ENCODE results near the gene RGS12.

GRCh38 chr4:3250956-3251690, 41.7 kb upstream of the RGS12 start:
- TF ChIP-seq, protein P1, sequence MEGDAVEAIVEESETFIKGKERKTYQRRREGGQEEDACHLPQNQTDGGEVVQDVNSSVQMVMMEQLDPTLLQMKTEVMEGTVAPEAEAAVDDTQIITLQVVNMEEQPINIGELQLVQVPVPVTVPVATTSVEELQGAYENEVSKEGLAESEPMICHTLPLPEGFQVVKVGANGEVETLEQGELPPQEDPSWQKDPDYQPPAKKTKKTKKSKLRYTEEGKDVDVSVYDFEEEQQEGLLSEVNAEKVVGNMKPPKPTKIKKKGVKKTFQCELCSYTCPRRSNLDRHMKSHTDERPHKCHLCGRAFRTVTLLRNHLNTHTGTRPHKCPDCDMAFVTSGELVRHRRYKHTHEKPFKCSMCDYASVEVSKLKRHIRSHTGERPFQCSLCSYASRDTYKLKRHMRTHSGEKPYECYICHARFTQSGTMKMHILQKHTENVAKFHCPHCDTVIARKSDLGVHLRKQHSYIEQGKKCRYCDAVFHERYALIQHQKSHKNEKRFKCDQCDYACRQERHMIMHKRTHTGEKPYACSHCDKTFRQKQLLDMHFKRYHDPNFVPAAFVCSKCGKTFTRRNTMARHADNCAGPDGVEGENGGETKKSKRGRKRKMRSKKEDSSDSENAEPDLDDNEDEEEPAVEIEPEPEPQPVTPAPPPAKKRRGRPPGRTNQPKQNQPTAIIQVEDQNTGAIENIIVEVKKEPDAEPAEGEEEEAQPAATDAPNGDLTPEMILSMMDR (conservative IDR thresholded peaks at IDR 0.05; ENCODE audit: low read depth in 2 of 2), result no peak
- TF ChIP-seq, protein P2, sequence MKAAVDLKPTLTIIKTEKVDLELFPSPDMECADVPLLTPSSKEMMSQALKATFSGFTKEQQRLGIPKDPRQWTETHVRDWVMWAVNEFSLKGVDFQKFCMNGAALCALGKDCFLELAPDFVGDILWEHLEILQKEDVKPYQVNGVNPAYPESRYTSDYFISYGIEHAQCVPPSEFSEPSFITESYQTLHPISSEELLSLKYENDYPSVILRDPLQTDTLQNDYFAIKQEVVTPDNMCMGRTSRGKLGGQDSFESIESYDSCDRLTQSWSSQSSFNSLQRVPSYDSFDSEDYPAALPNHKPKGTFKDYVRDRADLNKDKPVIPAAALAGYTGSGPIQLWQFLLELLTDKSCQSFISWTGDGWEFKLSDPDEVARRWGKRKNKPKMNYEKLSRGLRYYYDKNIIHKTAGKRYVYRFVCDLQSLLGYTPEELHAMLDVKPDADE (IDR thresholded peaks at IDR 0.05), result no peak
- TF ChIP-seq ZNF331 (CRISPR knock-in tag; IDR thresholded peaks at IDR 0.05; ENCODE audit: low read depth), result no peak
- no peak for TF ChIP-seq EZH2 (IDR thresholded peaks at IDR 0.05; ENCODE audit: low read depth, unreplicated experiment)
- TF ChIP-seq NANOG (IDR thresholded peaks at IDR 0.05; ENCODE audit: borderline replicate concordance), result no peak
- no peak for TF ChIP-seq JUNB (IDR thresholded peaks at IDR 0.05; ENCODE audit: unreplicated experiment)

Data from GM23338 (cell line).